ENCODE results near the gene RGP1.

GRCh38 chr9:35774907-35775635 is 26.0 kb downstream of the RGP1 start:
- TF ChIP-seq CTCF (IDR thresholded peaks at IDR 0.05) (no peak), POLR2A (IDR thresholded peaks at IDR 0.05) (no peak), POLR2AphosphoS5 (IDR thresholded peaks at IDR 0.05; ENCODE audit: insufficient read depth in 1 of 2, low read depth in 1 of 2) (no peak)

Measured in vagina (tissue), 2 donors.